ENCODE data around the gene ROBO2.

Gene ROBO2

GRCh38 chr3:77079988-77080610 is 40.2 kb downstream of the ROBO2 start:
- Histone ChIP-seq H3K9ac (ENCODE audit: low read length) (no peak overlapping the region; the same call in 1 of the 2 replicates), H3K4me2 (ENCODE audit: low read length) (peak overlapping the region; percentile 28), H3K9me3 (ENCODE audit: low read length) (no peaks in the 10 kb centered on the region), H3K4me3 (ENCODE audit: low read depth, low read length, poor library complexity, severe bottlenecking) (peak overlapping the region; percentile 16), H3K79me2 (ENCODE audit: insufficient read depth, low read length) (no peaks in the 10 kb centered on the region), H3K27me3 (ENCODE audit: insufficient read depth, low read length) (no peaks in the 10 kb centered on the region), H4K20me1 (ENCODE audit: insufficient read depth, low read length) (no peaks in the 10 kb centered on the region), H3K36me3 (ENCODE audit: insufficient read depth, low read length) (no peaks in the 10 kb centered on the region), H3F3A (ENCODE audit: insufficient read depth, low read length) (no peaks in the 10 kb centered on the region), H2AFZ (ENCODE audit: low read length) (peak overlapping the region; percentile 91; the same call in 1 of the 2 replicates), H3K27ac (ENCODE audit: low read depth, low read length, poor library complexity, severe bottlenecking) (no peak overlapping the region), H3K9me2 (ENCODE audit: low read depth, low read length) (no peaks in the 10 kb centered on the region), H3K4me1 (ENCODE audit: insufficient read depth, low read length, severe bottlenecking) (peaks cover 36% of the 10 kb centered on the region)
- TF ChIP-seq EZH2 (IDR thresholded peaks at IDR 0.05; ENCODE audit: borderline replicate concordance, low read length) (no peak), CTCF (IDR thresholded peaks at IDR 0.05; ENCODE audit: low read length) (no peak)

GRCh38 chr3:77081240-77081661 is 41.4 kb downstream of the ROBO2 start:
- Histone ChIP-seq H4K20me1 (ENCODE audit: insufficient read depth, low read length) (no peaks in the 10 kb centered on the region), H3K4me2 (ENCODE audit: low read length) (no peak overlapping the region), H3K36me3 (ENCODE audit: insufficient read depth, low read length) (no peaks in the 10 kb centered on the region), H3K9me3 (ENCODE audit: low read length) (no peaks in the 10 kb centered on the region), H3K27ac (ENCODE audit: low read depth, low read length, poor library complexity, severe bottlenecking) (no peak overlapping the region), H3K9me2 (ENCODE audit: low read depth, low read length) (no peaks in the 10 kb centered on the region), H3K9ac (ENCODE audit: low read length) (no peak overlapping the region), H3K4me1 (ENCODE audit: insufficient read depth, low read length, severe bottlenecking) (peaks cover 36% of the 10 kb centered on the region), H3K79me2 (ENCODE audit: insufficient read depth, low read length) (no peaks in the 10 kb centered on the region), H2AFZ (ENCODE audit: low read length) (no peak overlapping the region; the same call in 1 of the 2 replicates), H3K4me3 (ENCODE audit: low read depth, low read length, poor library complexity, severe bottlenecking) (no peak overlapping the region), H3K27me3 (ENCODE audit: insufficient read depth, low read length) (no peaks in the 10 kb centered on the region), H3F3A (ENCODE audit: insufficient read depth, low read length) (no peaks in the 10 kb centered on the region)
- TF ChIP-seq EZH2 (IDR thresholded peaks at IDR 0.05; ENCODE audit: borderline replicate concordance, low read length) (no peak), CTCF (IDR thresholded peaks at IDR 0.05; ENCODE audit: low read length) (no peak)

- Histone ChIP-seq H3K36me3 (ENCODE audit: insufficient read depth, low read length) (no peaks in the 10 kb centered on the region), H4K20me1 (ENCODE audit: insufficient read depth, low read length) (no peaks in the 10 kb centered on the region), H3K9me3 (ENCODE audit: low read length) (no peaks in the 10 kb centered on the region), H3K79me2 (ENCODE audit: insufficient read depth, low read length) (no peaks in the 10 kb centered on the region), H2AFZ (ENCODE audit: low read length) (no peak overlapping the region), H3K4me2 (ENCODE audit: low read length) (no peak overlapping the region), H3K27me3 (ENCODE audit: insufficient read depth, low read length) (no peaks in the 10 kb centered on the region), H3F3A (ENCODE audit: insufficient read depth, low read length) (no peaks in the 10 kb centered on the region), H3K4me1 (ENCODE audit: insufficient read depth, low read length, severe bottlenecking) (peaks cover 23% of the 10 kb centered on the region), H3K27ac (ENCODE audit: low read depth, low read length, poor library complexity, severe bottlenecking) (no peak overlapping the region), H3K4me3 (ENCODE audit: low read depth, low read length, poor library complexity, severe bottlenecking) (no peak overlapping the region), H3K9me2 (ENCODE audit: low read depth, low read length) (no peaks in the 10 kb centered on the region), H3K9ac (ENCODE audit: low read length) (no peak overlapping the region)
- no peak for TF ChIP-seq CTCF (IDR thresholded peaks at IDR 0.05; ENCODE audit: low read length)
- TF ChIP-seq EZH2 (IDR thresholded peaks at IDR 0.05; ENCODE audit: borderline replicate concordance, low read length) = no peak
These were observed 44.6 kb downstream of the ROBO2 start for GRCh38 chr3:77084511-77084910.
